Measurements from ENCODE around the gene IL1A. TPM values are rescaled to one million over a fixed set of nuclear protein-coding genes. Genes with fewer than 3 reads are reported as not detected.

The IL1A gene
- total and polyA plus RNA-seq, 9 of the 15 experiments (the other 6 are each of a cell fraction or from before 2014, with no cell fraction given) = 0.03 to 0.27 (median 0.14) TPM; not detected in 2

DNA sequence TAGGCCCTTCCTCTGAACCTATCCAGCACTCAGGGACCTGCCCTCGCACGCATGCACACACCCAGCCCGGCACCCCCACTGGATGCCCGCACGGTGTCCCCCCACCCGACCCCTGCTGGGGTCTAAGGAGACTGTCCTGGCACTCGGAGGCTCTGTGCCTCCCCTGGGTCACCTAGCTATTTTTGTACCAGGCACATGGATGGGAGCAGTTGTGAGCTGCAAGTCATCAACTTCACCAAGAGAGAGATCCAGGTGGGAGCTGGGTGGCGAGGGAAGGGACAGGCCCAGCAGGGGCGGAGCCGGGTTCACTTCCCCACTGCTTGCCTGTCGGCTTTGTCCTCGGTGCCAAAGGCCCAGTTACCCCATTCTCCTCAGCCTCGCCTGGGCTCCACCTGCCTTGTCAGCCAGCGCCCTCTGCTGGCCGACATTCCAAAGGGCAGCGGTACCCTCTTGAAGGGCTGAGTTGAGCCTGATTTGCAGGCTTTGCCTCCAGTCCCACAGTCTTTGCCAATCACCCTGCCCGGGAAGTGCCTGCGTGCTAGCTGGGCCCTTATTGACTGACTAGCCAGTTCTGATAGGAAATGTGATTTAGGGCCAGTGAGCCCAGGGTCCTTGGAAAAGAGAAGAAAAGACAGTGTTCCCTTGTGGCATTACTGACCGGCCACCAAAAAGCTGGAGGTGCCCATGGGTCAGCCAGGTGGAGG lies 57.7 kb downstream of the IL1A start (continued):
- peak; percentile 79 for TF ChIP-seq TFAP4 (CRISPR knock-in tag; IDR thresholded peaks at IDR 0.05; ENCODE audit: borderline replicate concordance)
- no peak for TF ChIP-seq ZNF764 (CRISPR knock-in tag; IDR thresholded peaks at IDR 0.05; ENCODE audit: low read depth)
- TF ChIP-seq FOS (IDR thresholded peaks at IDR 0.05; ENCODE audit: extremely low read depth, insufficient read length) = no peak
- peak; percentile 93; the same call in 1 of the 2 replicates for TF ChIP-seq XRCC5 (IDR thresholded peaks at IDR 0.05; ENCODE audit: low read depth, low read length)
- no peak for TF ChIP-seq KAT8 (IDR thresholded peaks at IDR 0.05; ENCODE audit: low read depth)
- TF ChIP-seq EZH2 (IDR thresholded peaks at IDR 0.05; ENCODE audit: borderline replicate concordance, low read depth, low read length) = no peak
- no peak for TF ChIP-seq ZNF324 (CRISPR knock-in tag; IDR thresholded peaks at IDR 0.05)
- no peak for TF ChIP-seq HDAC3 (IDR thresholded peaks at IDR 0.05; ENCODE audit: borderline replicate concordance, partially characterized antibody)
- no peak for TF ChIP-seq ZNF518B (CRISPR knock-in tag; IDR thresholded peaks at IDR 0.05)
- TF ChIP-seq, protein P1, sequence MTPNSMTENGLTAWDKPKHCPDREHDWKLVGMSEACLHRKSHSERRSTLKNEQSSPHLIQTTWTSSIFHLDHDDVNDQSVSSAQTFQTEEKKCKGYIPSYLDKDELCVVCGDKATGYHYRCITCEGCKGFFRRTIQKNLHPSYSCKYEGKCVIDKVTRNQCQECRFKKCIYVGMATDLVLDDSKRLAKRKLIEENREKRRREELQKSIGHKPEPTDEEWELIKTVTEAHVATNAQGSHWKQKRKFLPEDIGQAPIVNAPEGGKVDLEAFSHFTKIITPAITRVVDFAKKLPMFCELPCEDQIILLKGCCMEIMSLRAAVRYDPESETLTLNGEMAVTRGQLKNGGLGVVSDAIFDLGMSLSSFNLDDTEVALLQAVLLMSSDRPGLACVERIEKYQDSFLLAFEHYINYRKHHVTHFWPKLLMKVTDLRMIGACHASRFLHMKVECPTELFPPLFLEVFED (CRISPR knock-in tag; conservative IDR thresholded peaks at IDR 0.05) = no peak
- no peak for TF ChIP-seq MEF2A (IDR thresholded peaks at IDR 0.05; ENCODE audit: control insufficient read depth, low read depth, low read length)
- no peak for TF ChIP-seq TRIM24 (IDR thresholded peaks at IDR 0.05)
- TF ChIP-seq CBX3 (IDR thresholded peaks at IDR 0.05; ENCODE audit: borderline replicate concordance in 1 of 2, low read length in 2 of 2) = 0 out of 3 replicates have a peak, but pooled peaks of 1 of the 2 experiments have one; percentile 42
- TF ChIP-seq HMG20A (CRISPR knock-in tag; conservative IDR thresholded peaks at IDR 0.05) = no peak
- peak; percentile 72 for TF ChIP-seq SP1 (CRISPR knock-in tag; IDR thresholded peaks at IDR 0.05)
- TF ChIP-seq, protein P2, sequence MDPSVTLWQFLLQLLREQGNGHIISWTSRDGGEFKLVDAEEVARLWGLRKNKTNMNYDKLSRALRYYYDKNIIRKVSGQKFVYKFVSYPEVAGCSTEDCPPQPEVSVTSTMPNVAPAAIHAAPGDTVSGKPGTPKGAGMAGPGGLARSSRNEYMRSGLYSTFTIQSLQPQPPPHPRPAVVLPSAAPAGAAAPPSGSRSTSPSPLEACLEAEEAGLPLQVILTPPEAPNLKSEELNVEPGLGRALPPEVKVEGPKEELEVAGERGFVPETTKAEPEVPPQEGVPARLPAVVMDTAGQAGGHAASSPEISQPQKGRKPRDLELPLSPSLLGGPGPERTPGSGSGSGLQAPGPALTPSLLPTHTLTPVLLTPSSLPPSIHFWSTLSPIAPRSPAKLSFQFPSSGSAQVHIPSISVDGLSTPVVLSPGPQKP (CRISPR knock-in tag; IDR thresholded peaks at IDR 0.05) = no peak
- TF ChIP-seq TCF7L2 (IDR thresholded peaks at IDR 0.05; ENCODE audit: low read depth, low read length) = no peak
- no peak for TF ChIP-seq ZNF3 (CRISPR knock-in tag; IDR thresholded peaks at IDR 0.05)

All from K562 (cell line).